Measurements from ENCODE around the gene CYBA. TPM values are rescaled to one million over a fixed set of nuclear protein-coding genes. Genes with fewer than 3 reads are reported as not detected.
"Not testable (repeated sequence)": the region's sequence is repeated elsewhere in the genome, so short reads cannot be mapped to it uniquely, and the experiment has no call there.

The CYBA gene
- total RNA-seq, 1 donor from 2014 or later, result 188 TPM

GRCh38 chr16:88672776-88673175 is 21.9 kb upstream of the CYBA start:
- no peaks in the 10 kb centered on the region for H3K9me3 ChIP-seq
- no peak overlapping the region for H3K27ac ChIP-seq
- H3K27me3 ChIP-seq, result no peaks in the 10 kb centered on the region
- no peaks in the 10 kb centered on the region for H3K36me3 ChIP-seq
- H3K4me1 ChIP-seq, result no peaks in the 10 kb centered on the region
- no peak for TF ChIP-seq POLR2AphosphoS5 (IDR thresholded peaks at IDR 0.05; ENCODE audit: insufficient read depth in 1 of 2, low read depth in 1 of 2)
- TF ChIP-seq CTCF (IDR thresholded peaks at IDR 0.05), result no peak
- no peak for TF ChIP-seq POLR2A (IDR thresholded peaks at IDR 0.05)
- intact Hi-C loops (cut with DNase I), result no loop called here
- H3K4me3 ChIP-seq, result no peak overlapping the region
- no peak for DNase-seq (ENCODE audit: extremely low spot score in 2 of 2)

GRCh38 chr16:88671806-88672205 is 21.0 kb upstream of the CYBA start:
- no peak overlapping the region for H3K27ac ChIP-seq
- DNase-seq (ENCODE audit: extremely low spot score in 2 of 2), result no peak
- H3K4me1 ChIP-seq, result no peaks in the 10 kb centered on the region
- no peaks in the 10 kb centered on the region for H3K36me3 ChIP-seq
- TF ChIP-seq POLR2AphosphoS5 (IDR thresholded peaks at IDR 0.05; ENCODE audit: insufficient read depth in 1 of 2, low read depth in 1 of 2), result no peak
- TF ChIP-seq CTCF (IDR thresholded peaks at IDR 0.05), result no peak
- TF ChIP-seq POLR2A (IDR thresholded peaks at IDR 0.05), result no peak
- intact Hi-C loops (cut with DNase I), result no loop called here
- no peaks in the 10 kb centered on the region for H3K27me3 ChIP-seq
- no peak overlapping the region for H3K4me3 ChIP-seq
- no peaks in the 10 kb centered on the region for H3K9me3 ChIP-seq

GRCh38 chr16:88669980-88670379 is 19.1 kb upstream of the CYBA start:
- Histone ChIP-seq H3K4me3 (no peak overlapping the region), H3K27ac (no peak overlapping the region), H3K27me3 (no peaks in the 10 kb centered on the region), H3K4me1 (no peaks in the 10 kb centered on the region), H3K9me3 (no peaks in the 10 kb centered on the region), H3K36me3 (no peaks in the 10 kb centered on the region)
- TF ChIP-seq POLR2A (IDR thresholded peaks at IDR 0.05) (no peak), CTCF (IDR thresholded peaks at IDR 0.05) (no peak), POLR2AphosphoS5 (IDR thresholded peaks at IDR 0.05; ENCODE audit: insufficient read depth in 1 of 2, low read depth in 1 of 2) (no peak)
- intact Hi-C loops (cut with DNase I), result no loop called here
- no peak for DNase-seq (ENCODE audit: extremely low spot score in 2 of 2)

DNA sequence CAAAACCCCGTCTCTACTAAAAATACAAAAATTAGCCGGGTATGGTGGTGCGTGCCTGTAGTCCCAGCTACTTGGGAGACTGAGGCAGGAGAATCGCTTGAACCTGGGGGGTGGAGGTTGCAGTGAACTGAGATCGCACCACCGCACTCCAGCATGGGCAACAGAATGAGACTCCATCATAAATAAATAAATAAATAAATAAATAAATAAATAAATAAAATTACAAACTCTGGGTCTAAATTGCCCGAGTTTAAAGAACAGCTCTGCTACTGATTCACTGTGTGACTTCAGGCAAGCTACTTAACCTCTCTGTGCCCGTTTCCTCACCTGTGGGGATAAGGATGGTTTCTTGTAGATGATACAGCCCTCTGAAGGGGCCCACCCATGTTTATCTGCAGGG is 18.6 kb upstream of the CYBA start:
- H3K27ac ChIP-seq; DNase-seq (ENCODE audit: extremely low spot score in 2 of 2); H3K27me3 ChIP-seq; H3K4me1 ChIP-seq; H3K4me3 ChIP-seq; H3K36me3 ChIP-seq; intact Hi-C loops (cut with DNase I); H3K9me3 ChIP-seq: not testable (repeated sequence)

GRCh38 chr16:88667461-88667860 is 16.6 kb upstream of the CYBA start:
- intact Hi-C loops (cut with DNase I), result no loop called here
- Histone ChIP-seq H3K36me3 (no peaks in the 10 kb centered on the region), H3K4me1 (peaks cover 2% of the 10 kb centered on the region), H3K27me3 (no peaks in the 10 kb centered on the region), H3K4me3 (no peak overlapping the region), H3K27ac (no peak overlapping the region), H3K9me3 (no peaks in the 10 kb centered on the region)
- DNase-seq (ENCODE audit: extremely low spot score in 2 of 2), result no peak
- no peak for TF ChIP-seq POLR2A (IDR thresholded peaks at IDR 0.05)
- TF ChIP-seq POLR2AphosphoS5 (IDR thresholded peaks at IDR 0.05; ENCODE audit: insufficient read depth in 1 of 2, low read depth in 1 of 2), result no peak
- no peak for TF ChIP-seq CTCF (IDR thresholded peaks at IDR 0.05)

DNA sequence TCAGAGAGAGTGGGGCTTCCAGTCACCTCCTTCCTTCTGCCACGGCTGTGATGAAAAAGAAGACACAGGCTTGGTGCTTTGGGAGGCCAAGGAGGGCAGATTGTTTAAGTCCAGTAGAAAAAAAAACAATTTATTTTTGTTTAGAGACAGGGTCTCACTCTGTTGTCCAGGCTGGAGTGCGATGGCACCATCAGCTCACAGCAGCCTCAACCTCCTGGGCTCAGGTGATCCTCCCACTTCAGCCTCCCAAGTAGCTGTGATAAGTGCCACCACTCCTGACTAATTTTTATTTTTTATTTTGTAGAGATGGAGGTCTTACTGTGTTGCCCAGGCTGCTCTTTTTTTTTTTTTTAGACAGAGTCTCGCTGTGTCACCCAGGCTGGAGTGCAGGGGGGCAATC is 14.7 kb upstream of the CYBA start:
- H3K36me3 ChIP-seq, result no peaks in the 10 kb centered on the region
- H3K4me3 ChIP-seq, result no peak overlapping the region
- peaks cover 9% of the 10 kb centered on the region for H3K4me1 ChIP-seq
- intact Hi-C loops (cut with DNase I), result no loop called here
- no peaks in the 10 kb centered on the region for H3K27me3 ChIP-seq
- no peak for DNase-seq (ENCODE audit: extremely low spot score in 2 of 2)
- H3K27ac ChIP-seq, result no peak overlapping the region
- H3K9me3 ChIP-seq, result no peaks in the 10 kb centered on the region
- TF ChIP-seq POLR2A (IDR thresholded peaks at IDR 0.05), result no peak
- no peak for TF ChIP-seq CTCF (IDR thresholded peaks at IDR 0.05)
- no peak for TF ChIP-seq POLR2AphosphoS5 (IDR thresholded peaks at IDR 0.05; ENCODE audit: insufficient read depth in 1 of 2, low read depth in 1 of 2)
